ENCODE data around the gene RAD1.

Gene RAD1

GRCh38 chr5:34863946-34864345, 51.4 kb downstream of the RAD1 start:
- DNase-seq (ENCODE audit: low read depth): no peak

GRCh38 chr5:34859253-34859652, 56.1 kb downstream of the RAD1 start:
- DNase-seq (ENCODE audit: low read depth): no peak

DNA sequence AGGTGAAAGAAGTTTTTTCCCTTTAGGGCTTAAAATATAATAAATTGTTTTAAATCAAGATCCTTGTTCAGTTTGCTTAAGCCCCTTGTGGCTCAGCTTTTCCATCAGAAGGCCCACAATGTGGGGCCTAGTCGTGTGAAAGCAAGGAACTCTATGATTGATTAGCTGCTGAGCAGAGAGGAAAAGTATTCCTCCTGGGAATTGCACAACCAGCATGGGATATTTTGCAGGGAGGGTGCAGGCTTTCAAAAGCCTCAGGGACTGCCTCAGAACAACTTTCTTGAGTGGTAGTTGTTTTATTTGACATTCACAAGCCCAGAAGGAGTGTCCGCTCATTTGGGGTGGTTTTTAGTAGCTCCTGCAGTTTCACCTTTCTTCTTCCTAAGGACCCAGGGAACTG, 56.5 kb downstream of the RAD1 start:
- no peak for DNase-seq (ENCODE audit: low read depth)

- no peak for DNase-seq (ENCODE audit: low read depth)
These were observed 57.4 kb downstream of the RAD1 start for GRCh38 chr5:34857894-34858293.

DNA sequence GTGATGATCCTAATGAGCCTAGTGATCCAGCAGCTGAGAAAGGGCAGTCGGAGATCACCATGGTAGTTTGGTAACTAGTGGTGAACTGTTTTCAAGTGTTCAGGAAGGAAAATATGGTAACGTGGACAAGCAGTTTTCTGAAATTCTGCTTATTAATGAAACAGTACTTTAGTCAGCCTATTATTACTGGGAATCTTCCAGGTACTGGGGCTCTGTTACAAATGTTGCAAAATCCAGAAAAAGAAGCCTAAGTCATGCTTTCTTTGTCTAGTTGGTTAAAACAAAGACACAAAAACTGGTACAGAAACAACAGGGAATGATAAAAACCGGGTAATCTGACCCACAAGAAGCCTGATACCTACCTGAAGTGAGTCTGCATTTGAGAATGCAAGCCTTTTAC, 58.1 kb downstream of the RAD1 start:
- DNase-seq (ENCODE audit: low read depth): no peak

All from stimulated activated CD8-positive, alpha-beta memory T cell treated with anti-CD3 and anti-CD28 coated beads, Interleukin-15, amount 100 ng/mL, for 1 hour (primary cell).